Activated T-helper 1 cell treated with Interleukin-2 at 50 U/mL for 16 hours (primary cell): Measurements from ENCODE around the gene IL11.

Experiments
- DNase-seq: peaks from one replicate; pipeline ENCODE4 v3.0.0-alpha.2; 2020; ENCODE audit warnings: low read depth

The IL11 gene

GRCh38 chr19:55324662-55325061 is 45.6 kb downstream of the IL11 start:
- DNase-seq, result no peak

GRCh38 chr19:55322204-55322885 is 47.9 kb downstream of the IL11 start:
- no peak for DNase-seq

GRCh38 chr19:55321466-55322137 is 48.7 kb downstream of the IL11 start:
- no peak for DNase-seq

GRCh38 chr19:55320844-55321419 is 49.3 kb downstream of the IL11 start:
- no peak for DNase-seq

- DNase-seq, result no peak
Measured at GRCh38 chr19:55319785-55320184, 50.5 kb downstream of the IL11 start.

- no peak for DNase-seq
Measured at GRCh38 chr19:55316646-55317045, 53.6 kb downstream of the IL11 start.

GRCh38 chr19:55315956-55316525 is 54.2 kb downstream of the IL11 start:
- no peak for DNase-seq

- no peak for DNase-seq
Measured at GRCh38 chr19:55314396-55314795, 55.9 kb downstream of the IL11 start.
